Dedifferentiated amniotic fluid mesenchymal stem cell (primary cell): ENCODE results near the gene RAPGEF5.

Experiments used
- DNase-seq: peaks from one replicate; pipeline ENCODE4 v3.0.0-alpha.2; 2016; ENCODE audit errors: extremely low spot score

RAPGEF5 gene, protein sequence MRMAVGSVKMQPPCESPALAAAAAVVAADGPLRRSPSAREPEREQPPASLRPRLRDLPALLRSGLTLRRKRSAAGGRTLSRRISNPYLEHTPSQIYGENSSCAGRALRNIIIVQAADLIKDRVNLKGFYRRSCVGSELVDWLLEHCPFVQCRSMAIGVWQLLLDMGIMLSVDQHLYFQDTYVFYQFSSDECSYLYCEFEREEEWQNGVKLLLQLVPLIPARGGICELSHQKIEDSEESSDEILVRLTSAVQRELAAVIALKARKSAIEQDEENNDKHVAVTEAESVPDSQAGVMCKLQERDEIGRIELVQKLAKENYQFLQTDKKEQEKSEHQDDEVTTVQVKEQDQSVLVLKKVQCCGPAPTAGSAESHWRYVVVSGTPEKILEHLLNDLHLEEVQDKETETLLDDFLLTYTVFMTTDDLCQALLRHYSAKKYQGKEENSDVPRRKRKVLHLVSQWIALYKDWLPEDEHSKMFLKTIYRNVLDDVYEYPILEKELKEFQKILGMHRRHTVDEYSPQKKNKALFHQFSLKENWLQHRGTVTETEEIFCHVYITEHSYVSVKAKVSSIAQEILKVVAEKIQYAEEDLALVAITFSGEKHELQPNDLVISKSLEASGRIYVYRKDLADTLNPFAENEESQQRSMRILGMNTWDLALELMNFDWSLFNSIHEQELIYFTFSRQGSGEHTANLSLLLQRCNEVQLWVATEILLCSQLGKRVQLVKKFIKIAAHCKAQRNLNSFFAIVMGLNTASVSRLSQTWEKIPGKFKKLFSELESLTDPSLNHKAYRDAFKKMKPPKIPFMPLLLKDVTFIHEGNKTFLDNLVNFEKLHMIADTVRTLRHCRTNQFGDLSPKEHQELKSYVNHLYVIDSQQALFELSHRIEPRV

GRCh38 chr7:22356701-22357310 is at the start of gene RAPGEF5:
RAPGEF5 (minus strand) TSS chr7:22357154; CDS start chr7:22357060, 94 bp downstream.
- no peak for DNase-seq

DNA sequence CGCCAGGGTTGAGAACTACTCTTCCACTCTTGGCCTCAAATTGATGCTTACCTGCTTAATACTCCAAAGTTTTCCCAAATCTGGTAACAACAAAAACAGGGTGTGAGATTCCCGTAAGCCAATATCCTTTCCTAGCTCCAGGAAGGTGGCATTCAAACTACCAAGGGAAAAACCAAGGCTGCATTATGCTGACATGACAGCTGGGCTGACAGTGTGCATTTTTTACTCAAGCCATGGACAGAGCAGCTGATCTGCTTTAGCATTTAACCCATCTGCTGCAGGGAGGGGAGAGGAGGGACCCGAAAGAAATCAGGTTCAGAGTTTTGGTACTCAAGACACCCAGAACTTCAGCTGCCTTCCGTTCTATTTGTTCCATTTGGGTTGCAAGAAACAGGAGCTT is 49.8 kb upstream of the RAPGEF5 start:
- DNase-seq = no peak

DNA sequence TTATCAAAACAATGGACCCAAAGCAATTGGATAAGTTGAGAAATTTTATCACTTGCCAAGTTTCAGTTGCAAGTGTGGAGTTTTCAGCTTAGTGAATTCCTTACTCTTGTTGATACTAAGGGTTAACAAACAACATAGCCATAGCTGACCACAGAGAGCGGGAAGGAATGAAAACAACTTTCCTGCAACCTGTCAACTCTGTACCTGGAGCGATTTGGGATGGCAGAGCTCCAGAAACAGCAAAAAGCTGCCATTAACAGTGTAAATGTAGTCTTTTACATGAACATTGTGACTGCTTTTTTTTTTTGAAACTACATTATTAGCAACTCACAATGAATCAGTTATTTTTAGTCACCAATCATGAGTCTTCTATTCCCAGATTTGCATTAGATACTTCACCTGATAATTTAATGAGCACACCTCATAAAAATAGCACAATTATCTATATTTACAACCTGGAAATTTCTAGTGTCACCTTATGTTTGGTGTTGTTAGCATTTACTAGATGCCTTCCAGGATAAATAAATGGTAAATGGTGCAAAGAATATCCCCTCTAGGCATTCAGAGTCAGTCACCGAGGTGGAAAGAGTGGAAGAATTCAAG is 47.6 kb upstream of the RAPGEF5 start:
- DNase-seq = no peak

GRCh38 chr7:22403344-22403743 is 46.4 kb upstream of the RAPGEF5 start:
- no peak for DNase-seq

DNA sequence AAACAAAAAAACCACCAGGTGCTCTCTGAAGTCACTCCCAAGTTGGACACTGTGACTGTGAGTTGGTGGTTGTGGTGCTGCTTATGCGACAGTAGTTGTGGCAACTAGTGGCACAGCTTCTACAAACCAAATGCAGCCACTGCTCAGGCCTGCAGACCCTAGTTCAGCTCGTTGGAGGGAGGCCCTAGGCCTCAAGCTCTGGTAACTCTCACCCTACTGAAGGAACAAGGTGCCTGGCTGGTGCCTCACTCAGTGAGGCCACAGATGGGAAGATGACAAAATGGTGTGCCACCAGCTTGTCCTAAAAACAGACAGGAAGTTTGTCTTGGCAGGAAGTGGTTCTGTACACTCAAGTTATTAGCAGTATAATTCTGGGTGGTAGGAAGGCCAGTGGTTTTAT is 45.3 kb upstream of the RAPGEF5 start:
- DNase-seq = no peak

- DNase-seq = no peak
Measured at GRCh38 chr7:22400936-22401553, 44.1 kb upstream of the RAPGEF5 start.

DNA sequence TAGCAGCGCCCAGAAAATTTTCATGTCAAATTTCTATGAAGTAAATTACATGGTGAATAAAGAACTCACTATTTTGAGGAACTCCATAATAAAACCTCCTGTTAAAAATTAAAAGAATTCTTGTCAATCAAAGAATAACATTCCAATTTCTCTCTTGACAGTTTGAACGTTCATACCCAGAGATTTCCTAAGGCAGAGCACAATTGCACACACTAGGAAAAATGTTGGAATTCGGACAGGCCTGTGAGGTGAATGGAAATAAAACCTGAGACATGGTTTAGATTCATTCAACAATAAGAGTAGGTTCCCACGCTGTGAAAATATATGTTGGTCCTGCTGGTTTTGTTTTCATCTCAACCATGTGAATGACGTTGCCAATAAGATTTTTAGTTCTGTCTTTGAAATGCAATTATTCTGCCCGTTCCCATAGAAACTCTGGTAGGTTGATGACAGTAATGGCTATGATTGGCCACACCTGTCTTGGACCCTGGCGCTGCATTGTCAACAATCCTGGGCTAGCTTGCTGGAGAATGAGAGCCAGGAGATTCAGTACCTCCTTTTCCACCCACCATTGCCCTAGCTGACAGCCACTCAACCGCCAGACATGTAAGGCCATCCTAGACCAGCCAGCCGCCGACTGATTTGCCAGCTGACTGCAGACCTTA is 43.3 kb upstream of the RAPGEF5 start:
- DNase-seq = no peak

DNA sequence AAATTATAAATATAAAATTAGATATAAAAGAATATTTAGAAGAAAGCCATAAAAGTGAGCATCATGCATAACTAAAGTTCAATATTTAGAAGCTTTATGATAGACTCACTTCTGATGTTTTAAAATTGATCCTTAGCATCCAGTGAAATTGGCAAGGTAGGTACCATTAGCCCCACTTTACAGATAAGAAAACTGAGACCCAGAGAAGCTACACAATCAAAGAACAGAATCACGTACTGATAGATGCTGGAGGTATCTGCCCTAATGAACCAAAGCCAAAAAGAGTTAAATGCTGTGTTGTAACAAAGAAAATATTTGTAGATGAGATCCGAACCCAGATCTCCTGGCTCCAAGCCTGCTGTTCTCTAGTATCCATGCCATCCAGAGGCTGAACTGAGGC is 42.6 kb upstream of the RAPGEF5 start:
- DNase-seq = no peak

DNA sequence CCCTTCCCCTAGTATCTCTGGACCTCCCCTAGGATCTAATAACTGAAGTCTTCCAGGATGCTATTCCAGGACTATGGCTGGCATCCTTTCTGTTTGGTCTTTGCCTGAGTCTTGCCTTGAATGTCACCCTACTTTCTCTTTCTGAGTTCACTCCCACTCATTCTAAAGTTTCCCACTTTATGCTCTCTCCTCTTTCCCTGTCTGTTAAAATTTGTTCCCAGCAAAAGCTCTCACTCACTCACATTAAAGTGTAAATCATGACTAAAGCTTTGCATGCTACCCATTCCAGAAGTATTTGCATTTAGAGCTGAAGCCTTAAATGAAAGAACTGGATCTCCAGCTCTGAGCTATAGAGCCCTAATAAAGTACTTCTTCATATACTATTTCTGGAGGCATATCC is 42.1 kb upstream of the RAPGEF5 start:
- DNase-seq = no peak

- DNase-seq = no peak
Measured at GRCh38 chr7:22397981-22398380, 41.0 kb upstream of the RAPGEF5 start.

DNA sequence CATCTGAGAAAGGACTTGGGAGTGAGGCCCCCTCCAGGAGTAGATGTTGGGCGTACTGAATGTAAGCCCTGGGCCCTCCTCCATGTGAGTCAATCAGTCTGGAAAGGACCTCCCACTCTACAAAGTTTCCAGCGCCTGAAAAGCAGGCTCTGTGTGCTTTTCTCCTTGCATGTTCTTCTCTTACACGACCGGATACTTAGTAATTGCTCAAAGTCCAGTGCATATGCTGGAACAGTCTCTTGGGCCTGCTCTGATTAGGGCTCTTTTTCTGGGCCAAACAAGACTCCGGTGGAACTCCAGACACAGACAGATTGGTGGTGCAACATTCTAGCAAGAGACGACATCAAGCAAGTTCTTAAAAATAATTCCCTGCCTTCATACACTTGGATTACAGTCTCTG is 38.3 kb upstream of the RAPGEF5 start:
- DNase-seq = no peak

DNA sequence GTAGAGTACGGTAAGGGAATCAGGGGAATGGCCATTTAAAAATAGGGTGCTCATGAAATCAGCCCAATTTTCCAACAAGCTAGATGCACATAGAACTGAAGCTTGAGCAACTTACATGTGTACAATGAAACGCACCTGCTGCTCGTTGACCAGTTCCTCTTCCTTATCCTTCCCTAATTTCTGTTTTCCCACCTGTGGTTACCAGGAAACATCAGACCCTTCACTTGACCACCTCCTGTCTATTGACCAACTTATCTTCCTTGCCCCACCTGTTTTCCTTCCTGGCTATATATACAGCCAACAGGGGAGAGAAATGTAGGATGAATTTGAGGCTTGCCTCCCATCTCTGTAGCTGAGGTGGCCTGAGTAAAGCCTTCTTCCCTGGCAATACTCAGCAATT is 37.8 kb upstream of the RAPGEF5 start:
- DNase-seq = no peak

- DNase-seq = no peak
Measured at GRCh38 chr7:22393913-22394729, 37.2 kb upstream of the RAPGEF5 start.

GRCh38 chr7:22390516-22390915 is 33.6 kb upstream of the RAPGEF5 start:
- DNase-seq = no peak

- DNase-seq = no peak
Measured at GRCh38 chr7:22389892-22390291, 32.9 kb upstream of the RAPGEF5 start.

DNA sequence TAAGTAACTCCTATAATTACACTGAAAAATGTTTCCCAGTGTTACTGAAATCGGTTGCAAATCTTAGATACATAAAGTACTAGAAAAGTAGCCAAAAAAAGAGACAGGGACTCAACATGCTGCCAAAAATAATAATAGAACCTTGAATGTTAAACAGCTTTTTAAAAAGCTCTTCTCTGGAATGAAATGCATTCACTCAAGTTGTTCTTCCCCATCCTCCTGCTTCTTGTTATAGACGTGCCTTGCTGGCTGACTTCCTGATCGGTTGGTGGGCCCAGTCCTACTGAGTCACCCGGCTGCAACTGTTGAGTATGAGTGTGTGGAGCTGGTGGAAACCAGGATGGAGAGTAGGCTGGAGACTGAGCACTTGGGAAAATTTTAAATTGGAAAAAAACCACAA is 30.6 kb upstream of the RAPGEF5 start:
- peak; percentile 47 for DNase-seq

DNA sequence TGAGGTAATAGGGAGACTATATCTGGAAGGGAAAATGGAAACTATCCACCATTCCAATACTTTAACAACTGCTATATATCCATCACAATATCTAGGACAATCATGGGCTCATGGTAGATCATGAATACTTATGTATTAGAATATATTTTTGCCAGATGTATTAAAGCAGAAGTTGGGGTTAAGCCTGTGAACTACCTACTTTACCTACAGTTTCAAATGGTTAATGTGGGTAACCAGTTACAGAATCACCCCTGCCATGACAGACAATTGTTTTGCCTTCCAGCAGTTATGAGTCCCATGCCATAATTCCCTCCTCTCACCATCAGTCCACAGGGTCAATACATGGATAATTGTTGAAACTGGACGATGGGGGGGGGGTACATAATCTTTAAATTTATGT is 29.9 kb upstream of the RAPGEF5 start:
- DNase-seq = no peak

DNA sequence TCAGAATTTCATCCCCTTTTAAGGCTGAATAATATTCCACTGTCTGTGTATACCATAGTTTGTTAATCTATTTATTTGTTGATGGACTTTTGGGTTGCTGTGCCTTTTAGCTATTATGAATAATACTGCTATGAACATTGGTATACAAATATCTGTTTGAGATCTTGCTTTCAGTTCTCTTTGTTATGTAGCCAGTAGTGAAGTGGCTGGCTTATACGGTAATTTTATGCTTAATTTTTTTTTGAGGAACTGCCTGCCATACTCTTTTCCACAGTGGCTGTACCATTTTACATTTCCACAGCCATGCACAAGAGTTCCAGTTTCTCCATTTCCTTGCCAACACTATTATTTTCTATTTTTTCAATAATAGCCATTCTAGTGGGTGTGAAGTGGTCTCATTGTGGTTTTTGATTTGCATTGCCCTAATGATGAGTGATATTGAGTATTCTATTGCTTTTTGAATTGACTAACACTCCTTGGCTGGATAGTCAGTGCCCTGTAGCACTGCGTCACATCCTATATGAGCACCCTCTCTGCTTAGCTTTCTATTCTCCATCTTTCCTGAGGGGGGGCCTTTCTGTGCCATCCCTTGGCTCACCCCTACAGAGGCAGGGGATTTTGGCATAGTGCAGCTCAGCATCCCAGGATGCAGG is 29.4 kb upstream of the RAPGEF5 start:
- DNase-seq = no peak

DNA sequence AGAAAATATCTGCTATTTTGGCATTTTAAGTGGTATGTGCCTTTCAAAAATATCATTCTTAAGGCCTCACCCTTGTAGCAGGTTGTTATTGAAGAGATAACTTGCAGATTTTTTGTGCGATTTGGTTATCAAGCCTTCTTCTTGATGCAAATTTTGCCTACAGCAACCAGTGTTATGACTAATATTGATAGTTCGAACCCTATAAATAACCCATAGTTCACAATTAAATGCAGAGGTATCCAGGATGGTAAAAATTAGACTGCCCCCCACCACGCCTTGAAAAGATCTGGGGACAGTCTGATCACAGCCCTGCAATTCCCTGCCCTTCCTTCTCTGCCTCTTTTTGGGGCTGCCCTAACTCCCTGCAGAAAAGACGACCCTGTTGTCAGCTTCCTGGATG is 28.4 kb upstream of the RAPGEF5 start:
- DNase-seq = no peak

DNA sequence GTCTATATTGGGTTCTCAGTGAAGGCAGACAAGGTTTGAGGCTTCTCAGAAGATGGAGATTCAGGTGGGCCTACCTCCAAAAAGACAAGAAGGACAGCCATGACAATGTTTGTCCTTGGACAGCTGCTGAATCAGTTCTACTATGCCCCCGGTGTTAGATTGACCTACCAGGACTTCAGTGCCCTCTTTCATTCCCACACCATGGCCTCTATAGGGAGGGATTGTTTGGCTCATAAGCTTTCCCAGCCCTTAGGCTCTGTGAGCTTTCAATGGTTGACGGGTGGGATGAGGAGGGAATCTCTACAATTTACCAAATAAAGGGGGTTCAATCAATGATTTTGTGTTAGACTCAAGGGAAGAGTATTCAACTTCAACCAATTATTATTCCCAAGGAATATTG is 23.4 kb upstream of the RAPGEF5 start:
- no peak for DNase-seq
